Gastroesophageal sphincter (tissue), 4 donors: ENCODE results near the gene RAB3C. TPM values are rescaled to one million over a fixed set of nuclear protein-coding genes. Genes with fewer than 3 reads are reported as not detected.
"Not testable (repeated sequence)": the region's sequence is repeated elsewhere in the genome, so short reads cannot be mapped to it uniquely, and the experiment has no call there.

Source experiments
- ATAC-seq: fragments of 150-250 bp; one replicate; pipeline ENCODE4 v1.9.1; 2016; ENCODE audit warnings: mild to moderate bottlenecking, moderate library complexity
- H3K27ac ChIP-seq, 4 donors: fragments of 200-600 bp; sonication (generic) in 3 of 4; 1 replicate in 3 of 4; 2 replicates in 1 of 4; pipeline ENCODE4 v1.5.1; 2016 to 2019
- H3K27me3 ChIP-seq: fragments of 200-600 bp; sonication (generic); one replicate; pipeline ENCODE4 v1.5.1; 2019
- H3K36me3 ChIP-seq, 2 donors: fragments of 200-600 bp; sonication (generic); one replicate each; pipeline ENCODE4 v1.5.1; 2019; ENCODE audit warnings: control low read depth in 1 of 2
- H3K4me1 ChIP-seq, 3 donors: fragments of 200-600 bp; sonication (generic); 1 replicate in 2 of 3; 2 replicates in 1 of 3; pipeline ENCODE4 v1.5.1; 2016 to 2019; ENCODE audit warnings: control low read depth in 2 of 3
- H3K4me3 ChIP-seq, 2 donors: fragments of 200-600 bp; sonication (generic); one replicate each; pipeline ENCODE4 v1.5.1; 2019; ENCODE audit warnings: mild to moderate bottlenecking in 1 of 2, moderate library complexity in 1 of 2
- H3K9me3 ChIP-seq, 3 donors: fragments of 200-600 bp; sonication (generic); one replicate each; pipeline ENCODE4 v1.5.1; 2017 to 2019; ENCODE audit warnings: control low read depth in 2 of 3
- EP300 ChIP-seq: sonication (generic); formaldehyde crosslinking; IDR thresholded peaks from one replicate; pipeline ENCODE4 v1.6.1; 2017; ENCODE audit warnings: antibody characterized with exemption, mild to moderate bottlenecking
- POLR2A ChIP-seq, 2 donors: fragments of 450-650 bp; IDR thresholded peaks; one replicate each; pipeline ENCODE4 v1.6.1; 2017; ENCODE audit warnings: antibody characterized with exemption in 2 of 2, mild to moderate bottlenecking in 2 of 2, moderate library complexity in 1 of 2
- POLR2AphosphoS5 ChIP-seq: sonication (generic); formaldehyde crosslinking; IDR thresholded peaks from one replicate; pipeline ENCODE4 v1.6.1; 2017; ENCODE audit warnings: antibody characterized with exemption
- WGBS, 2 donors: methylation state at CpG; one replicate each; pipeline ENCODE4 v1.1.5; 2018; ENCODE audit warnings: low coverage in 1 of 2; 5-methylcytosine and 5-hydroxymethylcytosine counted together
- total RNA-seq, 4 donors: library from RNA; depleted of rRNA; stranded (reverse); fragments of >200 nt; gene quantifications; one replicate each; pipeline ENCODE4 v1.1.0, GENCODE V29; 2016
- TF ChIP-seq, protein P1 (sequence below), 4 experiments: fragments of 200-600 bp in 2 of 4; fragments of 450-650 bp in 2 of 4; sonication (generic) in 1 of 4; IDR thresholded peaks; one replicate each; pipeline ENCODE4 v1.5.1; 2017 to 2019; ENCODE audit warnings: antibody characterized with exemption in 4 of 4, mild to moderate bottlenecking in 2 of 4, moderate library complexity in 2 of 4

RAB3C gene
- total RNA-seq, 4 donors from 2014 or later, result 0.16 to 3.5 (median 2.1) TPM

DNA sequence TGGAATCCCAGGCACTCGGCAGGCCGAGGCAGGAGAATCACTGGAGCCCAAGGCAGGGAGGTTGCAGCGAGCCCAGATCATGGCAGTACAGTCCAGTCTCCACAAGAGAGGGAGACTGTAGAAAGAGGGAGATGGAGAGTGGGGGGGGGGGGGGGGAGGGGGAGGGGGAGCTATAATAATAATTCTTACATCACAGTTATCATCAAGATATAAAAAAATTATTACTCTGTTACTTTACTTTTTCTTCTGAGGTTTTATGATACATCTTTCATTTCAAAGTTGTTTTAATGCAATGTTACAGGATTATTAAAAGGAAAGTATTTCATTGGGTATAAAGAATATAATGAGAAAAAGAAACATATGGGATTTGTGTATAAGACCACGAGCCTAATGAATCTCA lies 17.8 kb upstream of the RAB3C start:
- Histone ChIP-seq H3K4me3 (no peak overlapping the region), H3K27ac (no peak overlapping the region), H3K27me3 (no peaks in the 10 kb centered on the region), H3K9me3 (no peaks in the 10 kb centered on the region), H3K4me1 (no peaks in the 10 kb centered on the region), H3K36me3 (no peaks in the 10 kb centered on the region)
- TF ChIP-seq, protein P1, sequence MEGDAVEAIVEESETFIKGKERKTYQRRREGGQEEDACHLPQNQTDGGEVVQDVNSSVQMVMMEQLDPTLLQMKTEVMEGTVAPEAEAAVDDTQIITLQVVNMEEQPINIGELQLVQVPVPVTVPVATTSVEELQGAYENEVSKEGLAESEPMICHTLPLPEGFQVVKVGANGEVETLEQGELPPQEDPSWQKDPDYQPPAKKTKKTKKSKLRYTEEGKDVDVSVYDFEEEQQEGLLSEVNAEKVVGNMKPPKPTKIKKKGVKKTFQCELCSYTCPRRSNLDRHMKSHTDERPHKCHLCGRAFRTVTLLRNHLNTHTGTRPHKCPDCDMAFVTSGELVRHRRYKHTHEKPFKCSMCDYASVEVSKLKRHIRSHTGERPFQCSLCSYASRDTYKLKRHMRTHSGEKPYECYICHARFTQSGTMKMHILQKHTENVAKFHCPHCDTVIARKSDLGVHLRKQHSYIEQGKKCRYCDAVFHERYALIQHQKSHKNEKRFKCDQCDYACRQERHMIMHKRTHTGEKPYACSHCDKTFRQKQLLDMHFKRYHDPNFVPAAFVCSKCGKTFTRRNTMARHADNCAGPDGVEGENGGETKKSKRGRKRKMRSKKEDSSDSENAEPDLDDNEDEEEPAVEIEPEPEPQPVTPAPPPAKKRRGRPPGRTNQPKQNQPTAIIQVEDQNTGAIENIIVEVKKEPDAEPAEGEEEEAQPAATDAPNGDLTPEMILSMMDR (IDR thresholded peaks at IDR 0.05), result no peak
- no peak for TF ChIP-seq POLR2A (IDR thresholded peaks at IDR 0.05)
- WGBS, 2 donors, result 67 to 71% methylated on average over 1 to 4 of the region's 4 CpGs
- ATAC-seq, result no peak

DNA sequence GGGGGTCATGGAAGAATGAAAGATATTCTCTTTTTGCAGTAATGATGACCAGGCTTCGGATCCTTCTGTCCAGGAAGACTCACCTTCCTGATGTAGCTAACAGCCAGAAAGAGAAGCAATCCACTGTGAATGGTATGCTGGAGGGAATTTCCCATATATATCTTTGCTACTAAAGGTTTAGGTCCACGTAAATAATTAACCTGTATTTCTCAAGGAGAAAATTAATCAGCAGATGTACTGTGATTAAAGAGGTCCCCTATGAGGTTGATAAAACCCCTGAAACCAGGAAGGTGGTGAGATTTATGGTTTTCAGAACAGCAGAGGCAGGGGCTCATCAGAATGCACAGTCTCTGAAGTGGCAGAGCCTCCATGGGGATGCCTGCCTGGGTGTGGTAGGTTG lies 11.4 kb upstream of the RAB3C start:
- TF ChIP-seq, protein P1 (IDR thresholded peaks at IDR 0.05), result no peak
- TF ChIP-seq POLR2AphosphoS5 (no peak), POLR2A (IDR thresholded peaks at IDR 0.05) (no peak), EP300 (no peak)
- H3K4me1 ChIP-seq, result no peaks in the 10 kb centered on the region
- 57 to 67% methylated on average over 2 of the region's 2 CpGs for whole genome bisulfite sequencing, 2 donors
- no peaks in the 10 kb centered on the region for H3K27me3 ChIP-seq
- ATAC-seq, result no peak
- peaks cover 0 to 15% (median 0%) of the 10 kb centered on the region in 3 donors for H3K9me3 ChIP-seq
- no peaks in the 10 kb centered on the region for H3K36me3 ChIP-seq
- no peak overlapping the region for H3K4me3 ChIP-seq
- no peak overlapping the region for H3K27ac ChIP-seq

DNA sequence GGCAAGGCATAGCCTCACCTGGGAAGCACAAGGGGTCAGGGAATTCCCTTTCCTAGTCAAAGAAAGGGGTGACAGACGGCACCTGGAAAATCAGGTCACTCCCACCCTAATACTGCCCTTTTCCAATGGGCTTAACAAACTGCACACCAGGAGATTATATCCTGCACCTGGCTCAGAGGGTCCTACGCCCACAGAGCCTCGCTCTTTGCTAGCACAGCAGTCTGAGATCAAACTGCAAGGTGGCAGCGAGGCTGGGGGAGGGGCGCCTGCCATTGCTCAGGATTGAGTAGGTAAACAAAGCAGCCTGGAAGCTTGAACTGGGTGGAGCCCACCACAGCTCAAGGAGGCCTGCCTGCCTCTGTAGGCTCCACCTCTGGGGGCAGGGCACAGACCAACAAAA lies 9.9 kb upstream of the RAB3C start:
- H3K4me1 ChIP-seq, ATAC-seq, H3K27ac ChIP-seq, H3K36me3 ChIP-seq, H3K4me3 ChIP-seq, H3K27me3 ChIP-seq: not testable (repeated sequence)
- peaks cover 0 to 15% (median 0%) of the 10 kb centered on the region in 3 donors for H3K9me3 ChIP-seq
- 80 to 83% methylated on average over 1 to 3 of the region's 5 CpGs for WGBS, 2 donors

DNA sequence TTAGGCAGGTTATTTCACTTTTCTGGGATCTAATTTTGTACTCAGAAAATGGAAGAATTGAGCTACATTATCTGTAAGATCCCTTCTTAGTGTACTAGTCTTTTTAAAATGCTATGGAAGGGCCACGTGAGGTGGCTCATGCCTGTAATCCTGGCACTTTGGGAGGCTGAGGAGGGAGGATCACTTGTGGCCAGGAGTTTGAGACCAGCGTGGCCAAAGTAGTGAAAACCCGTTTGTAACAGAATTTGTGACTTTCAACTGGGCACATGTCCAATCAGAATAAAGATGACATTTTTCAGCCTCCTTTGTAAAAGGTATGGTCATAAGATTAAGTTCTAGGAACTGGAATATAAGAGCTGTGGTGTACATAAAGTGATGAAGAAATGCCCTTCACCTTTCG lies 3.1 kb upstream of the RAB3C start:
- Histone ChIP-seq H3K36me3 (no peaks in the 10 kb centered on the region), H3K4me1 (peaks cover 0 to 18% (median 9%) of the 10 kb centered on the region in 3 donors), H3K4me3 (no peak overlapping the region), H3K27me3 (peaks cover 51% of the 10 kb centered on the region), H3K27ac (no peak overlapping the region), H3K9me3 (no peaks in the 10 kb centered on the region)
- no peak for ATAC-seq
- 52 to 75% methylated on average over 3 to 4 of the region's 4 CpGs for WGBS, 2 donors
- TF ChIP-seq POLR2AphosphoS5 (no peak), EP300 (no peak)
- TF ChIP-seq, protein P1 (IDR thresholded peaks at IDR 0.05), result no peak

DNA sequence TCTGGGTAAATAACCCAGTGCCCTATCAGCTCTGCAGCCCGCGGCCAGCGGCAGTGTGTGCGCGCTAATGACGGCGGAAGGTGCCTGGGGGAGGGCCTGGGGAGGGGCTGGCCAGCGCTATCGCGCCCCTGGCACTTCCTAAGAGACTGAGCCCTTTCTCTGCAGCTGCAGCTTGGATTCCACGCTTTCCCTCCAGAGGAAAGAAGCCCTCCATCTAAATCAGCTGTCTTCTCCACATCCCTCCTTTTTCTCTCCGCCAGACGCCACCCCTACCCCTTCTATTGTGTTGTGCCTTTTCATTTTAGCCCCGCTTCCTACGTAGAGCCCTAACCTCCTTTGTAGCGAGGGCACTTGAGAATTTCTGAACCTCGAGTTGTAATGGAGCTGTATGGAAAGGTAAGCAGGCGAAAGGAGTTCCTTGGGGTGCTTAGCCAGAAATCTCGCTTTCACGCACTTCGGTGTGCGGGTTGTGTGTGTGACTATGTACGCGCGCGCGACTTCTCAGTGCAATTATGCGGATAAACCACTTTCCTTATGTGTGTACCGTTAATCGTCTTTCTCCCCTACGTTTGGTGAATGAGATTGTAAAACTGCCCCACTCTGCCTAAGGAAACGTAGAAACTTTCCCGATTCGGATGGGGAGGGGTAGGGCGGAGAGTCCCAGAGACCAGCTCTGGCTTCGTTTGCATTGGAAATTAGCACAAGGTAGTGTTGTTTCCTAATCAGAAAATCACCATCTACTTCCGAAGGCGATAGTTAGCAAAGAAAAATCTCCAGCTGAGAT lies 664 bp upstream of the RAB3C start:
- ATAC-seq, result no peak
- Histone ChIP-seq H3K36me3 (no peaks in the 10 kb centered on the region), H3K27ac (no peak overlapping the region), H3K4me1 (peaks cover 0 to 18% (median 9%) of the 10 kb centered on the region in 3 donors), H3K27me3 (peaks cover 51% of the 10 kb centered on the region), H3K4me3 (peak overlapping the region; percentile 37 to 52), H3K9me3 (no peaks in the 10 kb centered on the region)
- 0 to 1% methylated on average over 8 to 29 of the region's 38 CpGs for WGBS, 2 donors
- TF ChIP-seq EP300, result no peak
- TF ChIP-seq, protein P1 (IDR thresholded peaks at IDR 0.05), result no peak
- TF ChIP-seq POLR2A (IDR thresholded peaks at IDR 0.05), result no peak
- TF ChIP-seq POLR2AphosphoS5, result no peak
